Measurements from ENCODE around the gene CHTOP.
A peak's percentile ranks its signal among the peaks of the same experiment; 100 is the strongest.

GRCh38 chr1:153670859-153671627 lies 37.2 kb downstream of the CHTOP start, which contains the start of gene ILF2:
- TF ChIP-seq ZNF140 (tag by site-specific recombination; IDR thresholded peaks at IDR 0.05): no peak
- no peak for TF ChIP-seq ZNF513 (tag by site-specific recombination; IDR thresholded peaks at IDR 0.05)
- TF ChIP-seq ZNF184 (tag by site-specific recombination; IDR thresholded peaks at IDR 0.05): peak; percentile 87
- TF ChIP-seq, protein P1, sequence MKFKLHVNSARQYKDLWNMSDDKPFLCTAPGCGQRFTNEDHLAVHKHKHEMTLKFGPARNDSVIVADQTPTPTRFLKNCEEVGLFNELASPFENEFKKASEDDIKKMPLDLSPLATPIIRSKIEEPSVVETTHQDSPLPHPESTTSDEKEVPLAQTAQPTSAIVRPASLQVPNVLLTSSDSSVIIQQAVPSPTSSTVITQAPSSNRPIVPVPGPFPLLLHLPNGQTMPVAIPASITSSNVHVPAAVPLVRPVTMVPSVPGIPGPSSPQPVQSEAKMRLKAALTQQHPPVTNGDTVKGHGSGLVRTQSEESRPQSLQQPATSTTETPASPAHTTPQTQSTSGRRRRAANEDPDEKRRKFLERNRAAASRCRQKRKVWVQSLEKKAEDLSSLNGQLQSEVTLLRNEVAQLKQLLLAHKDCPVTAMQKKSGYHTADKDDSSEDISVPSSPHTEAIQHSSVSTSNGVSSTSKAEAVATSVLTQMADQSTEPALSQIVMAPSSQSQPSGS (tag by site-specific recombination; IDR thresholded peaks at IDR 0.05; ENCODE audit: low read depth): peak; percentile 93
- no peak for TF ChIP-seq ZNF274 (IDR thresholded peaks at IDR 0.05; ENCODE audit: low read length)
- no peak for TF ChIP-seq ZNF274 (tag by site-specific recombination; IDR thresholded peaks at IDR 0.05; ENCODE audit: borderline replicate concordance)
- no peak for TF ChIP-seq ZNF488 (tag by site-specific recombination; IDR thresholded peaks at IDR 0.05)
